WI38 (cell line): ENCODE measurements around the gene TFDP3.

ENCODE experiments used
- H3K4me3 ChIP-seq: 2 replicates; pipeline ENCODE4 v1.5.1; 2011; ENCODE audit warnings: low read depth, mild to moderate bottlenecking, control low read depth, low read length
- CTCF ChIP-seq: IDR thresholded peaks from 2 replicates; pipeline ENCODE4 v1.5.1; 2012; ENCODE audit warnings: low read depth, mild to moderate bottlenecking, control low read depth, low read length

Gene TFDP3

GRCh38 chrX:133189195-133189594, 29.0 kb downstream of the TFDP3 start:
- no peak overlapping the region for H3K4me3 ChIP-seq
- no peak for TF ChIP-seq CTCF

- TF ChIP-seq CTCF = no peak
- H3K4me3 ChIP-seq = no peak overlapping the region
These were observed 29.5 kb downstream of the TFDP3 start for GRCh38 chrX:133188631-133189030.

GRCh38 chrX:133185938-133186337, 32.2 kb downstream of the TFDP3 start:
- no peak overlapping the region for H3K4me3 ChIP-seq
- no peak for TF ChIP-seq CTCF

- no peak overlapping the region for H3K4me3 ChIP-seq
- TF ChIP-seq CTCF = no peak
These were observed 33.0 kb downstream of the TFDP3 start for GRCh38 chrX:133185119-133185518.

- no peak overlapping the region for H3K4me3 ChIP-seq
These were observed 34.3 kb downstream of the TFDP3 start for GRCh38 chrX:133183806-133184205.

GRCh38 chrX:133179500-133179899, 38.7 kb downstream of the TFDP3 start:
- H3K4me3 ChIP-seq = no peak overlapping the region
- TF ChIP-seq CTCF = no peak

More at GRCh38 chrX:133183806-133184205, 34.3 kb downstream of the TFDP3 start:
- TF ChIP-seq CTCF = no peak

GRCh38 chrX:133177202-133177601, 41.0 kb downstream of the TFDP3 start:
- no peak for TF ChIP-seq CTCF

More at GRCh38 chrX:133177202-133177601, 41.0 kb downstream of the TFDP3 start:
- no peak overlapping the region for H3K4me3 ChIP-seq
